NCI-H1694 treated with DMSO at 0.1 percent for 48 hours (cell line): ENCODE results near the gene WWOX.

Experiments used
- DNase-seq: peaks from one replicate; lab custom pipeline; 2025; lab: John Stamatoyannopoulos, UW

Gene WWOX

DNA sequence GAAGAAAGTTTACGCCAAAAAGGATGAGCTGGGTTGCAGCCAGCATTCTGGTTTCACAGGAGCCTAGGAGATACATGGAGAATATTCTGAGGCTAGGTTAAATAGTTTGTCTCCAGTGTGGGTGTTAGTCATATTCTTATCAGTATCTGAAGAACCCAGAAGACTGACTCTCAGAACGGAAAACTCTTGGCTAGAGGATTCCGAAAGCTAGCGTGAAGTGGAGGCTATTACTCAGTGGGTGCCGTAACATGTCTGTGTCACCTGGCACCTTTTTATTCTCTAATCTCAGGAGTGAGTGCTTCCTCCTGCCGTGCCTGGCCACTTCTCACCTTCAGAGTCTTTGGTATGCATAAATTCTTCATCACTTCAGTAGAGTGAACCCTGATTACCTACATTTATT lies 199.5 kb downstream of the WWOX start:
- no peak for DNase-seq

DNA sequence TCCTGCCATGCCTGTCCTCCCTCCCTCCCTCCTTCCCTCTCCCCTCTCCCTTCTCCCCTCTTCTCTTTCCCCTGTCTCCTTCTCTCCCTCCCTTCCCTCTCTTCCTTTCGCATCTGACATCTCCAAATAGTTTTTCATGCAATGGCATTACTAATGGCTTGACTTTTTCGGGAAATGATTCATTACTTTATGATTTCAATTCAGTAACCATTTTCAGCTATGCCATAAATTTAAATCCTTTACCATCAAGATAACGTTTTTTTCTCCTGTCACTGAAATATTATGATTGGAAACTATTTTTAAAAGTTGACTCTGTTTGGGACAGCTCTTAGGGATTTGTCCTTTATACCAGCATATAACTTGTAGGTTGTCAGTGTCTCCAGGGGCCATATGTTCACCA lies 201.0 kb downstream of the WWOX start:
- DNase-seq: no peak

DNA sequence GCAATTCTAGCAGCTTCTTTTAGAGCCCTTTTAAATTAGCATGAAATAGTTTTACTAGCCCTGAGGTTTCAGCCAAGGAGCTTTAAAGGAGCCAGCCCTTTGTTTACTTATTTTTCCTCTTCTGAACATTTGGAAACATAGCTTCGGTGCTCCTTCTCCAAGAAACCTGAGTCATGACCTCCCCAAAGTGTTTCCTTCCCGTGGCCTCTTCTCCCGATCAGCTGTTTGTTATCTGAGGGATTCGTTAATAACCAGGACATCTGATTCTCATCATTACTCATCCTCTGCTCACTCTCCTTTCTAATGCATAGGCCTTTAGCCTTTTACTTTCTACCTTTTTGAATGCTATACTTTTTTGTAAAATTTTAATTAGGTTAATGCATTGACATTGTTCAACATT lies 204.5 kb downstream of the WWOX start:
- no peak for DNase-seq

DNA sequence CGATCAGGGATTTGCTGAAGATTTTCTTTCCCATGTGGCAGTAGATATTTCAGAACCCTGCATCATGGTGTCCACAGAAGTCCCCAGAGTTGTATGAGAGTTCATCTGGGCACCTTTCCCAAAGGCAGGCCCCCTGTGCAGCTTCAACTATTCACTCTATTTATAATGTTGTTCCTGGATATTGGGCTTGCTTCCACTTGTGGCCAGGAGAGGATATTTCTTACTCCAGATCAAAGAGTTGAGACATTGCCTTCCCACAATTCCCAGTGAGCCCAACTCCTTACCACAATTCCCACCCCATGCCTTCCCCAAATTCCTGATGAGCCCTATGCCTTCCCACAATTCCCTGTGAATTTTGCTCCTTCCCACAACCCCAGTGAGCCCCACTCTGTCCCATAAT lies 206.9 kb downstream of the WWOX start:
- DNase-seq: no peak

DNA sequence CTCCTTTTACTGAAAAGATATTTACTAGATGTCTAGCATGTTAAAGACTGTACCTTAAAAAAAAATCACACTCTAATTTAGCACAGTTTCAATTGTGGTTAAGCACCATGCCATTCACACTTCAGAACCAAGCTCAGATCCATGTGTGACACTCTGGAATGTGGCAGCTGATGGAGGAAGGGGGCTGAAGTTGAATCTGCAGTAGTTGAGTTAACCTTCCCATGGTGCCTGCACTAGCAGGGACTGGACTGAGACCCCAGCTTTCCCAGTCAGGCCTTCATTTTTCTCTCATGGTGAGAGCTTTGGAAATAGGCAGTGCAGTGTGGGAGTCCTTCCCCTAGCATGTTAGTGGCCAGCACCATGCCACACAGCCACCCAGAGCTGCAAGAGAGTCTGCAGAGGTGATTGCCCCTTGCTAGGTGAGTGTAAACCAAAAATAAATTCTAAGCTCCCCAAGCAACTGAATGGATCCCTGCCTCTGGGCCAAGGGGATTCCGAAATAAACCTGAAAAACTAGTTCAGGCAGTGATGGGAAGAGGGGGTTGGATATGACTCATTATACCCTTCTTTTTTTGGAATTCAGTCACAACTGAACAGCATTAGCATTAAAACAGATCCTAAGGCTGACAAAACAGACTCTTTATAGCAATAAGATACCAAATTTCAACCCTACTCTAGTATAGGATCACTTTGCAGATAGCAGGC lies 208.5 kb downstream of the WWOX start:
- no peak for DNase-seq

DNA sequence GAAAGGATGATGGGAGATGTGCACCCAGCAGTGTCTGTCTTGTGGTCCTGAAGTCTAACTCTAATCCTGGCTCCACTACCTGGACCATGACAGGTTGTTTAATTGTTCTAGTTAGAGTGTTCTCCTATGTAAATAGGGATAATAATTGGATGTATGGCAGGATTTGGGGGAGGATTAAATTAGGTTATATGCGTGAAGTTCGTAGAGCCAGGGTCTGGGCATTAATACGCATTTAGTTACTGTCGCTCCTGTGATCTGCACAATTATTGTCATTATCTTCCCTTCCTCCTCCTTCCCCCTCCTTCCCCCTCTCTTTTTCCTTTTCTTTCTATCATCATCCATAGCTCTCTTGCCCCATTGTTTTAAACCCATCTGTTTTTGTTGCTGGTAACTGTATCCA lies 210.3 kb downstream of the WWOX start:
- no peak for DNase-seq

DNA sequence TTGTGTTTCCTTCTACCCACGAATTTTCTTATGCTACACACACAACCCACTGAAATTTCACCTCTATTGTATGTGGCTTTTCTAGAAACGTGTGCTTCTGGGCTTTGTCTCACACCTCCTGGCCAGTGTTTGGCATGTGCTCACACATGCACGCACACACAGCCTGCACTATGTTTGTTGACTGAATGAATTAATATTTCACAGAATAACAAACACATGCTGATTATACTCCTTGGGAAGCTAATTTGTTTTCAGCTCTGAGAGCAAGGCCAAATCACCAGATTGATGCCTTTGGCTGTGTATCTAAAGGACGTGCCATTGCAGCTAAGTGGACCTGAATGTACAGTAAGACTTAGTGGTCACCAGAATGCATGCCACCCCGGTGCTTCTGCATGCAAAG lies 210.7 kb downstream of the WWOX start:
- no peak for DNase-seq

DNA sequence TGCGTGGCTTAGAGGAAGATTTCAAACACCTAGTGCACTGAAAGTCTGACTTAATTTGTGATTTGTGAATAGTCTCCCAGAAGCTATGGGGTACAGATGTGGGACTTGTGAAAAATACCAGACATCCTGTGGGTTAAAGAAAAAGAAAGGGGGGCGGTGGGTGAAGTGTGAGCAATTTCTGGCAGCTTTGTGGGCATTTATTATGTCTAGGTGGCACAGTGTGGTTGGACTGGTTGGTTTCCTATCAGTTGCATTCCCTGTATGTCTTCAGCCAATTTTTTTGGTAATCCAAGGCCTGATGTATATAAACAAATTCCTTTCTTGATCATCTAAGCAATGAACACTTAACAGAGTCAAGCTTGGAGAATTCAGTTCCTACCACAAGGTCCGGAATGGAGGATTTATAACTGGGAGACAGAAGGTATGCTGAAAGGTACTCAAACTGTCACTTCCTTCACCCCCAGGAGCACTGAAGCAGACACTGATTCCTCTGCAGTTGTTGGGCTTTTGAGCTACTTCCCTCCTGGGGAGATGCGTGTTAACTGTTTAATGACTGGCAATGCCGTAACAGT lies 211.6 kb downstream of the WWOX start:
- DNase-seq: no peak

DNA sequence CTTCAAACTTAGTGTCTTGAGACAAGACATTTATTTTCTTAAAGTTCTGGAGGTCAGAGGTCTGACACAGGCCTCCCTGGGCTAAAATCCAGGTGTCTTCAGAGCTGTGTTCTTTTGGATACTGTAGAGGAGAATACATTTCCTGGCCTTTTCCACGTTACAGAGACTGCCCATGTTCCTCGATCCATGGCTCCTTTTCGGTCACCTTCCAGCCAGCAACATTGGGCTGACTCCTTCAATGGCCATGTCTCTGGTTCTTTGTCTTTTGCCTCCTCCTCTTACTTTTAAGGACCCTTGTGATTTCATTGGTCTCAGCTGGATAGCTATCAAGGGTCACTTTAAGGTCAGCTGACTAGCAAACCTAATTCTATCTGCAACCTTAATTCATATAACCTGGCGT lies 212.4 kb downstream of the WWOX start:
- DNase-seq: no peak

DNA sequence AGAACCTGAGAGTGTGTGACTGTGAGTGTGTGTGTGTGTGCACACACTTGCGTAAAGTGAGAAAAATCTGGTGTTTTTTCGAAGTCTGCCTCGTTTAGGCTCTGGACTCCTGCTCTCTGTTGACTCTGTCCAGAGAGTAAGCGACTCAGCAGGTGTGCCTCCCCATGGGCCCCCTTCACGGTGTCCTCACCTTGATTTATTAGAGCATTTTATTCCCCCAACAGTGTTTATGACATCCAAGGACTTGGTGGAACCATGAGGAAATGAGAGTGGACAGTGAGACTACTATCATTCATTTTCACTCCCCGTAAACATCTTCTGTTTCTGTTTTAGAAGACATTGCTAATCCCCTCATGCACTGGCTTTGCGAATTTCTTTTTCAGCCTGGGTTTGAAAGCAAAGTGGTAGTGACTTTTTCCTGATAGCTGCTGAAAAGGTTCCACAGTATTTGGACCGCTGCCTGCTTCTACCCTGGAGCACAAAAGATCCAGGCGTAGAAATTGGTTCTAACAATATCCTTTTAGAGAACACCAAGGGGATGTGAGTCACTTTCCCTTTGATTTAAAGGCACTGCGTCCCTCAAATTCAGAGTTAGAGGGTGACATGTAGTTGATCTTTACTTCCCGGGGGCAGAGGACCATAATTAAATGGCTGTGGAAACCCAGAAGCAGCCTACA lies 218.2 kb downstream of the WWOX start:
- no peak for DNase-seq

DNA sequence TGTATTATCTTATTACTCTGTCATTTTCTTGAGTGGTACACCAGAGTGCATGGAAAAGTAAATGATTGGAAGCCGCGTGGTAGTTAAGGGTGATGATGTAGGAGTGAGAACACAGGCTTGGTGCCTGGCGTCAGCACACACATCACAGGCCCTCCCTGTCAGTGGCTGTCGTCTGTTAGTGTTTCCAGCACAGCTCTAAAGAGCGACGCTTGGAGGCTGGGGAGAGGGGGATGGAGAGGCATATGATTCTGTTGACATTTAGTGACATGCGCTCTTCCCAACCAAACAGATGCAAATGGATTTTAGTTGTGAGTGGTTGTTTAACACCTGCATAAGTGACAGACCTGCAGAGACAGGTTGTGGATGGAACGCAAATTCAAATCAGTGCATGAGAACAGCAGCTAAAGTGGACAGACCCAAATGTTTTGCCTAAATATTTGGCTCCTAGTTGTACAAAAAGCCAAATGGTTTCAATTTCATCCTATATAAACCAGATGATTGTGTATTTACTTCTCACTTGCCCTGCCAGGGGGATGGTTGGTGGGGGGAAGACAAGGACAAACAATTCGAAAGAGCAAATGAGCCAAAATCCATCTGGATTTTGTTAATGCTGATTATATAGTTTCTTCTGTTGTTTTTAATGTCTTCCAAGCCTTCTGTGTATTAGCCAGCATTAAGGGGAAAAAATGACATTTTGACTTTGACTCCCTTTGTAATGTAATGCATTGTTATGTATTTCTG lies 222.3 kb downstream of the WWOX start:
- no peak for DNase-seq

DNA sequence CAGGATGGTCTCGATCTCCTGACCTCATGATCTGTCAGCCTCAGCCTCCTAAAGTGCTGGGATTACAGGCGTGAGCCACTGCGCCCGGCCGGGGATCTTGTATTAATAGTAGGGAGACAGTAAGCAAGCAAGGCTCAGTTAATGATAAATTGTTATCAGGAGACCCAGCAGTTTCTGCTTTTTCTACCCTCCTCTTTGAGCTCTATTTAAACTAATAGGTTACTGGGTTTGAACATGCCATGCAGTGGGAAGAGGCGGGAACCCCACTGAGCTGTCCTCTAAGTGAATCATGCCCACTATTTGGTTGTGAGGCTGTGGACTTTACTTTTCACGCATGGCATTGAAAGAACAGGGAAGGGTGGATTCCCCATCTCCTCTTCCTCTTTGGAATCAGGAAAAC lies 223.9 kb downstream of the WWOX start:
- DNase-seq: no peak

DNA sequence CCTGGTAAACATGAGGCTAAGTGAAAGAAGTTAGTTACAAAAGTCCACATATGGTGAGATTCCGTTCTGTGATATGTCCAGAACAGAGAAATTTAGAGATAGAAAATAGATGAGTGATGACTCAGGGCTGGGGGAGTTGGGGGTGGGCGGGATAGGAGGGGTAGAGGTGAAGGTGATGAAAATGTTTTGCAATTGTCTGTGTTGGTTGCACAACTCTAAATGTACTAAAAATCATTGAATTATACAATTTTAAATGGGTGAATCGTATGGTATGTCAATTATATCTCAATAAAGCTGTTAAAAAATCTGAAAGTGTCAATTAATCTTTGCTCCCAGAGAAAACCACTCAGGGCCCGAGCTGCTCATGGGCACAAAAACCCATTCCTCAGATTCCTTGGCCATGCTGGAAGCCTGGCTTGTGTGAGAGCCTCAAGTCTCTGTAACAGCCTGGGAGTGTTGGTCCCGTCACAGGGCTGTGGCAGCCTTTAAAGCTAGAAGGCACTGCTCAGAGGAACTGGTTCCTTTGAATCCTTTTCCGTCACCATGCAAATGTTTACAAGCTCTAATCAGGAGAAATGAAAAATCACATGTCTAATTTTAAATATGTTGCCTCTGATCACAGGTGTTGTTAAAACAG lies 225.3 kb downstream of the WWOX start:
- no peak for DNase-seq

DNA sequence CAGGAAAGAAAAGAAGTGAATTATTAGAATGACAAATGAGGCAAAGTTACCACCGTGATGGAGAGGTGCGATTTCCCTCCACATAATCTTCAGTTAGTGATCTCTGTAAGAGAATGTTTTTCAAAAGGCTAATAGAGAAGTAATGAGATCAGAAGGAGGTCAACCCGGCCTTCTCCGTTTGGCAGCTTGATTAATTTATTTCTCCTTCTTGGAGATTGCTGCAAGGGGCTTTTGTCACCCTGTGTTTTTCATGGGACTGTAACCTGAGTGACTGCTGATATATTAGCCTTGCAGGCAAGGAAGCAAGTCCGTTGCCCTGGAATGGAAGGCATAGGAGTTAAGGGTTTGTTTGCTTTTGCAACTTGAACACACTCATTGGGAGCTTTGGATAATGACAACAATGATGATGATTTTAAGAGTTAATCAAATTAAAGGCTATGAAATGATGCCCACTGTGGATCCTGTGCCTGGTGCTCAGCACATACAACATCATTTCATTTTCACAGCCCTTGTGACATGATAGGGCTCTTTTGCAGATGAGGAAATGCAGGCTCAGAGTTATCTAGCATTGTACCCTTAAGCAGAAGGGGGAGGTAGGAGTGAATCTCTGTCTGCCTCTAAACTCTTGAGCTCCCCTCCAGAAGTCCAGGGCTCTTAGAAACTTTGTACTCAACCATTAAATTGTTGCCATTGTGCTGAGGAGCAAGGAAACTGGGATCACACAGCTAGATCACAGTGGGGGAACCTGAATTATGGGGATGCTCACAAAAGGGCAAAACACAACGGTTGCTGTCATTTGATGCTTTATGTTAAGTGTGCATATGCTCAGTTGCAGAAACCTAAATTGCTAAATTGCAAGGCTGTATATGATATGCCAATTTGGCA lies 226.3 kb downstream of the WWOX start:
- no peak for DNase-seq

DNA sequence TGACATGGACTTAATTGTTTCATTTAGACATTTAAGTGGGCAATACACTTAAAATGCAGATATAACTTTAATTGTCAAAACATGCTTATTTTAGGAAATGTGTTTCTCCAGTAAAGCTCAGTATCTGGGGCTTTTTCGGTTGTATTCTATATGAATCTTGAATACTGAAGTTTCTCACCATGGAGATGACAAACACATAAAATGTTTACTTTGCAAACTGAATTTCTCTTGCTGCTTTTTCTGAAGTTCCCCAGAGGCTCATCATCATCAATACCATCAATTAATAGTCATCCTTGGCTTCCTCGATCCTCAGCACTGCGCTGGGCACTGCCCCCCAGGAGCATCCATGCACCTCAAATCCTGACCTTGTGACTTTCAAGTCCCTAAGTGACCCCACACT lies 227.3 kb downstream of the WWOX start:
- no peak for DNase-seq

DNA sequence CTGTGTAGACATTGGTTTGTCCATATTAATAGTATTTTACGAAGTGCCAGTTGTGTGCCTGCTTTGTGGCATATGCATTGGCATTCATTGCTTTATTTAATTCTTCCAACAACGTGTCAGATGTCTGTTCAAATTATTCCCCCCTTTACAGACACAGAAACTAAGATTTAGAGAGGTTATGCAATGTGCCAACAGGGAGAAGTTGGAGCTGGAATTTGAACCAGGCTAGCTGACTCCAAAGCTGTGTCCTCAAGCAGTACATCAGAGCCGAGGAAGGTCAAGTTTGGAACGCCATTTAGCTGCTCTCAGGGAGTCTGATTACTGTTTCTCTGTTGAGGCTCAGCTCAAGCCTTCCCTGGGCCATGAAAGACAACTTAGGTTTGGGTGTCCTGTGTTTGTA lies 232.3 kb downstream of the WWOX start:
- no peak for DNase-seq

DNA sequence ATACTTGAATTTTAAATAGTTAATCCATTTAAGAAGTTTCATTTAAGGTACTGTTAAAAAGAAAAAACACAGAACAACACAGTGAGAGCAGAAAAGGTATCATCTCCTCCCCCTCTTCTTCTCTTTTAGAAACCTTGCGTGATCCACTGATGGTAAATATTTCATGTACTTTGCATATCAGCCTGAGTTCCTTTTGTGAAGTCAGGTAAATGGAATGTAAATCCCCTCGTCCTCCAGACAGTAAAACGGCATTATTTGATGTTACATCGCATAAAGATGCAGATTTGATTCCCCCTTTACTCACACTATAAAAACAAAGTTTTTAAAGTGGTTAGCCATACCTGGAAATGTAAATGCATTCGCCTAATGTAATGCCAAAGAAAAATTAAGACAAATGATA lies 234.4 kb downstream of the WWOX start:
- no peak for DNase-seq

DNA sequence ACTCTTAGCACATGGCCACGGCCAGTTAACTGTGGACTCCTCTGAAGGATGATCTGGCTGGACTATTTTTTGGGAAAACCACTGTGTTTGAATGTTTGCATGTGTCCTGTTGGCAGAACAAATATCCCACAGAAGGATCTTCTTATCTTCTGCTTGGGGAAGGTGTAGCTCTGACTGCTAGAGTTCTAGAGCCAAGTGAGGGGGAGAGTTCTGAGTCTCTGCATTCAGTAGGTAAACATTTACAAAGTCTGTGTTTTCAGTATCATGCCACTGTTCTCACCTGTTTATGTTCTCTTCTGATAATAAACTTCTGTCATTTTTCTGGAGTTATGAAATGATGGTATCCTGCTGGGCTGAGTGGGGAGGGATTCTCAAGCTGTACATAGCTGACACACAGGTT lies 241.1 kb downstream of the WWOX start:
- no peak for DNase-seq

DNA sequence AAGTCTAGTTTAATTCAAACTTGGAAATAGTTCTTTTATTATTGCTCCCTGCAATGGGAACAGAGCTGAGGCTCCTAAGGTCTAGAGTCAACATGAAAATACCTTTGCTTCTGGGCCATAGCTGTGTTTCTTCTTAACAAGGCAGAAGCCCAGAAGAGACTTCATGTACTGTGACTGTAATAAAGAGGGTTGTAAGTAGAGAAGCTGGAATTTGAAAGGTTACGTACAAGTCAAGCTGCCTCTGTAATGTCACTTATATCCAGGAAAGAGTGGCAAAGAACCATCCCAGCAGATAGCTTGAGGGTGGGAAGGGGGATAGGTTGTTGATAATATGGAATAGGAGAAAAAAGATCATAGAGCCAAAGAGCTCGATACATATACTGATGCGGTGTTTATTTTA lies 248.6 kb downstream of the WWOX start:
- DNase-seq: no peak

DNA sequence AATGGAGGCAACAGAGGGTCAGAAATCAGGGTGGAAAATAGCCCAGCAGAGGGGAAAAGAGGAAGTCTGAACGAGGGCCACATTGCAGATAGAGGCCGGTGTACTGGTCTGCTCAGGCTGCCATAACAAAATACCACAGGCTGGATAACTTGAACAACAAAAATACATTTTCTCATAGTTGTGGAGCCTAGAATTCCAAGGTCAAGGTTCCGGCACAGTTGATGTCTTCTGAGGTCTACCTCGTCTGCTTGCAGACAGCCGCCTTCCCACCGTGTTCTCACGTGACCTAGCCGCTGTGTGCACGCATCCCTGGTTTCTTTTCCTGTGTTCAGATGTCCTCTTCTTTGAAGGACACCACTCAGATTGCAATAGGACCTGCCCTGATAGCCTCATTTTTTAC lies 249.4 kb downstream of the WWOX start:
- DNase-seq: no peak

DNA sequence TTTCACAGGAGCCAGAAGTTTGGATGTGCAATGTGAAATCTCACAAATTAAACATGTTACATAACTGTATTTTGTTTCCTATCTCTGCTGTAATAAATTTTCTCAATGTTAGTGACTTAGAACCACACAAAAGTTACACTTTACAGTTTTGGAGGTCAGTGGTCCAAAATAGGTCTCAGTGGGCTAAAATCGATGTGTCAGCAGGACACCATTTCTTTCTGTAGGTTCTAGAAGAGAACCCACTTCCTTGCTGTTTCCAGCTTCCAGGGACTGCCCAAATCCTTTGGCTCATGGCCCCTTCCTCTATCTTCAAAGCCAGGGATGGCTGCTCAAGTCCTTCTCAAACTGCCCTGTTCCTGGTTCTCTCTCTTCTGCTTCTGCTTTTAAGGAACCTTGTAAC lies 252.7 kb downstream of the WWOX start:
- DNase-seq: no peak
